ENCODE data around the gene RNLS.

The RNLS gene

GRCh38 chr10:88245974-88246511 lies 337.1 kb downstream of the RNLS start:
- peak; percentile 66 for DNase-seq

GRCh38 chr10:88244781-88245625 lies 338.1 kb downstream of the RNLS start:
- DNase-seq: no peak

GRCh38 chr10:88243836-88244730 lies 339.0 kb downstream of the RNLS start:
- DNase-seq: peak; percentile 29

GRCh38 chr10:88243202-88243744 lies 339.8 kb downstream of the RNLS start:
- no peak for DNase-seq

- DNase-seq: no peak
These were observed 341.6 kb downstream of the RNLS start for GRCh38 chr10:88241501-88241900.

- no peak for DNase-seq
These were observed 343.9 kb downstream of the RNLS start for GRCh38 chr10:88239212-88239611.

- DNase-seq: no peak
These were observed 344.6 kb downstream of the RNLS start for GRCh38 chr10:88238615-88238914.

- DNase-seq: no peak
These were observed 345.1 kb downstream of the RNLS start for GRCh38 chr10:88237896-88238614.

GRCh38 chr10:88236121-88236743 lies 346.9 kb downstream of the RNLS start:
- no peak for DNase-seq

GRCh38 chr10:88234297-88234696 lies 348.8 kb downstream of the RNLS start:
- DNase-seq: no peak

GRCh38 chr10:88233870-88234269 lies 349.2 kb downstream of the RNLS start:
- no peak for DNase-seq

GRCh38 chr10:88232983-88233543 lies 350.1 kb downstream of the RNLS start:
- DNase-seq: no peak

- DNase-seq: peak; percentile 71
These were observed 350.9 kb downstream of the RNLS start for GRCh38 chr10:88232029-88232895.

GRCh38 chr10:88230251-88230650 lies 352.9 kb downstream of the RNLS start:
- DNase-seq: no peak

- DNase-seq: no peak
These were observed 355.0 kb downstream of the RNLS start for GRCh38 chr10:88228130-88228529.

- DNase-seq: peak; percentile 90
These were observed 355.6 kb downstream of the RNLS start for GRCh38 chr10:88227342-88228018.

- no peak for DNase-seq
These were observed 356.2 kb downstream of the RNLS start for GRCh38 chr10:88226891-88227290.

GRCh38 chr10:88226071-88226659 lies 357.0 kb downstream of the RNLS start:
- no peak for DNase-seq

All from fibroblast of skin of right biceps (primary cell).